K562 (cell line): ENCODE results near the gene GEMIN7. TPM values are rescaled to one million over a fixed set of nuclear protein-coding genes. Genes with fewer than 3 reads are reported as not detected.
A peak's percentile ranks its signal among the peaks of the same experiment; 100 is the strongest.

ENCODE experiments used
- ATAC-seq: fragments of 200-7000 bp; cut with Tn5 transposase; 3 replicates; pipeline ENCODE4 v1.9.1; 2020; ENCODE audit warnings: moderate library complexity
- BruUV-seq: library from RNA; stranded (reverse); fragments of 400-500 nt; replicated peaks from 2 replicates; lab custom pipeline; 2021; lab: Mats Ljungman, UMichigan
- CTCF ChIA-PET: fragments of 300-600 bp; formaldehyde crosslinking; extraction: SDS; loops from one replicate; lab custom pipeline; 2021; ENCODE audit warnings: low intra/inter-chr PET ratio; lab: Yijun Ruan, JAX
- POLR2A ChIA-PET: fragments of 300-600, 350-650 bp; sonication (Branson Sonifier 250); formaldehyde crosslinking; extraction: SDS; loops from one replicate; lab custom pipeline; 2021; ENCODE audit warnings: antibody characterized with exemption, inconsistent platforms; lab: Yijun Ruan, JAX
- DNase-seq, 4 experiments: peaks; one replicate each; pipeline versions ENCODE4 v3.0.0 to v3.0.0-alpha.2; 2011 to 2018; ENCODE audit warnings: low spot score in 3 of 4, mixed read lengths in 3 of 4; ENCODE audit errors: extremely low read depth in 1 of 4
- FAIRE-seq: peaks from 2 replicates; lab custom pipeline; 2011; peaks lifted over from hg19 to GRCh38; lab: Jason Lieb, UNC
- H2AFZ ChIP-seq: 2 replicates; pipeline ENCODE4 v1.6.0; 2011; ENCODE audit warnings: low read depth, low read length, control low read depth, inconsistent platforms
- H3K27ac ChIP-seq: fragments of 200-600 bp; 3 replicates; pipeline ENCODE4 v1.8.0; 2011; ENCODE audit warnings: low read depth, mild to moderate bottlenecking, control low read depth, inconsistent platforms, low read length, moderate library complexity, mixed read lengths; ENCODE audit errors: extremely low read depth
- H3K27me3 ChIP-seq, 2 experiments: fragments of 300-600 bp in 1 of 2; 2 replicates in 1 of 2; 3 replicates in 1 of 2; pipeline versions ENCODE4 v1.6.0 to v1.8.0; 2011; ENCODE audit warnings: inconsistent platforms in 2 of 2, low read length in 2 of 2, mild to moderate bottlenecking in 1 of 2, mixed read lengths in 1 of 2, moderate library complexity in 1 of 2; ENCODE audit not compliant: control insufficient read depth in 2 of 2, insufficient read depth in 2 of 2
- H3K36me3 ChIP-seq: fragments of 300-600 bp; 3 replicates; pipeline ENCODE4 v1.8.0; 2011; ENCODE audit warnings: mild to moderate bottlenecking, low read length, inconsistent platforms; ENCODE audit not compliant: control insufficient read depth, insufficient read depth
- H3K4me1 ChIP-seq, 2 experiments: fragments of 200-600 bp in 1 of 2; replicated peaks in 1 of 2; 2 replicates in 1 of 2; 3 replicates in 1 of 2; pipeline versions ENCODE4 v1.5.1 to v1.8.0; 2011; ENCODE audit warnings: inconsistent platforms in 2 of 2, low read length in 2 of 2, mild to moderate bottlenecking in 1 of 2, mixed read lengths in 1 of 2, moderate library complexity in 1 of 2; ENCODE audit not compliant: control insufficient read depth in 2 of 2, insufficient read depth in 2 of 2
- H3K4me2 ChIP-seq: 2 replicates; pipeline ENCODE4 v1.6.1; 2011; ENCODE audit warnings: low read length, control low read depth, inconsistent platforms, mixed read lengths; ENCODE audit not compliant: insufficient read depth
- H3K4me3 ChIP-seq: fragments of 200-600 bp; sonication (generic), shearing (Covaris generic); 2 replicates; pipeline ENCODE4 v1.5.1; 2016; ENCODE audit warnings: control low read depth, inconsistent platforms
- H3K79me2 ChIP-seq: fragments of 200-600 bp; 3 replicates; pipeline ENCODE4 v1.8.0; 2011; ENCODE audit warnings: low read length, inconsistent platforms; ENCODE audit not compliant: control insufficient read depth, insufficient read depth
- H3K9ac ChIP-seq, 2 experiments: 2 replicates each; pipeline versions ENCODE4 v1.6.0 to v1.6.1; 2011; ENCODE audit warnings: low read depth in 2 of 2, low read length in 2 of 2, control low read depth in 1 of 2, inconsistent platforms in 1 of 2, mild to moderate bottlenecking in 1 of 2, mixed read lengths in 1 of 2; ENCODE audit not compliant: insufficient read depth in 1 of 2
- H3K9me1 ChIP-seq: one replicate; pipeline ENCODE4 v1.6.0; 2011; ENCODE audit warnings: inconsistent platforms, mild to moderate bottlenecking, low read length, moderate library complexity; ENCODE audit not compliant: control insufficient read depth, insufficient read depth
- H3K9me3 ChIP-seq: replicated peaks from 2 replicates; pipeline ENCODE4 v1.5.1; 2011; ENCODE audit warnings: low read depth, low read length, inconsistent platforms; ENCODE audit not compliant: control insufficient read depth, insufficient read depth
- H4K20me1 ChIP-seq: replicated peaks from 2 replicates; pipeline ENCODE4 v1.6.1; 2011; ENCODE audit warnings: low read length, inconsistent platforms, mixed read lengths; ENCODE audit not compliant: control insufficient read depth, insufficient read depth
- FIP1L1 ChIP-seq: fragments of 200-400 bp; formaldehyde crosslinking; IDR thresholded peaks from 2 replicates; pipeline ENCODE4 v1.6.1; 2018; ENCODE audit warnings: mild to moderate bottlenecking, low read depth, low read length; ENCODE audit not compliant: poor library complexity, severe bottlenecking
- POLR2G ChIP-seq: fragments of 200-400 bp; formaldehyde crosslinking; IDR thresholded peaks from 2 replicates; pipeline ENCODE4 v1.6.1; 2017; ENCODE audit warnings: low read depth, mild to moderate bottlenecking, antibody characterized with exemption, low read length, moderate library complexity
- RBFOX2 ChIP-seq: fragments of 200-400 bp; formaldehyde crosslinking; IDR thresholded peaks from 2 replicates; pipeline ENCODE4 v1.6.1; 2017; ENCODE audit warnings: low read depth, mild to moderate bottlenecking, low read length, moderate library complexity
- SAFB2 ChIP-seq: fragments of 200-400 bp; formaldehyde crosslinking; IDR thresholded peaks from 2 replicates; pipeline ENCODE4 v1.6.1; 2018; ENCODE audit warnings: borderline replicate concordance, low read length, low read depth, moderate library complexity; ENCODE audit not compliant: severe bottlenecking
- ZNF75A ChIP-seq: fragments of 450-650 bp; formaldehyde crosslinking; IDR thresholded peaks from 2 replicates; pipeline ENCODE4 v1.4.0; 2020; ENCODE audit warnings: mild to moderate bottlenecking
- WGBS: fragments of 100-300 bp; shearing (Covaris generic); methylation state at CpG from one replicate; pipeline ENCODE4 v1.1.6; 2016; ENCODE audit warnings: low coverage, mixed read lengths; ENCODE audit not compliant: insufficient coverage; ENCODE audit errors: missing lambda C conversion rate; 5-methylcytosine and 5-hydroxymethylcytosine counted together
- in situ Hi-C: fragments of 300-500 bp; cut with MboI; formaldehyde crosslinking; loops from 4 replicates; pipeline ENCODE4 v1.15.0; 2018; ENCODE audit warnings: inconsistent platforms, mixed read lengths
- intact Hi-C: fragments of 100-400 bp; cut with micrococcal nuclease; formaldehyde crosslinking; loops from 2 replicates; pipeline ENCODE4 v1.14.2; 2022
- polyA plus RNA-seq, 8 experiments: library from polyadenylated mRNA; depleted of rRNA in 4 of 8; stranded (reverse) in 5 of 8; unstranded in 3 of 8; fragments of >200 nt; fragmentation: Nextera tagmentation in 2 of 8; fragmentation: Illumina TruSeq in 1 of 8; extraction: Ambion mirVana in 2 of 8; extraction: Trizol in 1 of 8; gene quantifications; 2 replicates each; pipeline versions ENCODE4 v1.2.1 to v1.2.3, GENCODE V29; 2011 to 2014; ENCODE audit warnings: inconsistent platforms in 1 of 8, missing spikeins in 1 of 8
- total RNA-seq, 7 experiments: library from RNA; depleted of rRNA in 6 of 7; stranded (reverse); fragments of >200 nt in 6 of 7; fragmentation: Illumina TruSeq in 2 of 7; extraction: Trizol in 2 of 7; gene quantifications; 2 replicates each; pipeline versions ENCODE4 v1.2.1 to v1.2.3, GENCODE V29; 2011 to 2021; ENCODE audit warnings: low replicate concordance in 1 of 7
- TF ChIP-seq, protein P1 (sequence below): sonication (generic); formaldehyde crosslinking; IDR thresholded peaks from 2 replicates; pipeline ENCODE4 v1.8.1; 2023; ENCODE audit warnings: mild to moderate bottlenecking, missing genetic modification reagents
- TF ChIP-seq, protein P2 (sequence below), 2 experiments: fragments of 150-350 bp in 1 of 2; IDR thresholded peaks; 2 replicates each; pipeline ENCODE4 v1.6.1; 2012 to 2016; ENCODE audit warnings: low read depth in 2 of 2, low read length in 2 of 2, mild to moderate bottlenecking in 1 of 2, moderate library complexity in 1 of 2

Gene GEMIN7
- total and polyA plus RNA-seq, 9 of the 15 experiments (the other 6 are each of a cell fraction or from before 2014, with no cell fraction given) = 23.1 to 124 (median 54.9) TPM

DNA sequence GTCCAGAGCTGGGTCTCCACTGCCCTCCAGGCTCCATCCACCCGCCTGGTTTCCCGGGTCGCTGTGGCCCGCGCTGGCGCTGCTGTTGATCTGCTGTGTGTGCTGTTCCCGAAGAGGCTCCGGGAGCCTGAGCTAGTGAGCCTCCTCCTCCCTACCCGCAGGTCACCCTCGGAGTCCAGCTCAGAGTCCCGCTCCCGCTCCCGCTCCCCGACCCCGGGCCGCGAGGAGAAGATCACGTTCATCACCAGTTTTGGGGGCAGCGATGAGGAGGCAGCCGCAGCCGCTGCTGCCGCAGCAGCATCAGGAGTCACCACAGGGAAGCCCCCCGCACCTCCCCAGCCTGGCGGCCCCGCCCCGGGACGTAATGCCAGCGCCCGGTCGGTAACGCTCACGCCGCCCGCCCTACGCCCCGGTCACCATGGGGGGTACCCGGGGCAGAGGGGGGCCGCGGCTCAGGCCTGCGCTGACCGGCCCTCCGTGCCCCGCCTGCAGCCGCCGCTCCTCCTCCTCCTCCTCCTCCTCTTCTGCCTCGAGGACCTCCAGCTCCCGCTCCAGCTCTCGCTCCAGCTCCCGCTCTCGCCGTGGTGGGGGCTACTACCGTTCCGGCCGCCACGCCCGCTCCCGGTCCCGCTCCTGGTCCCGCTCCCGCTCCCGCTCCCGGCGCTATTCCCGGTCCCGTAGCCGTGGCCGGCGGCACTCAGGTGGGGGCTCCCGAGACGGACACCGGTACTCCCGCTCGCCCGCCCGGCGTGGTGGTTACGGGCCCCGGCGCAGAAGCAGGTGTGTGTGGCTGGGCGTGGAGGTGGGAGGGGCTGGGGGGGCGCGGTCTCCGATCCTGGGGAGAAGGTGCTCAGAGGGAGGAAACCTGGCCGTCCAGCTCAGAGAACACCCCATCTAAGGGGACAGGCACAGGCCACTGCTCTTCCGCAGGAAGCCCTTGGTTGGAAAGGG, 14.9 kb upstream of the GEMIN7 start:
- TF ChIP-seq RBFOX2 (peak; percentile 20; the same call in 1 of the 2 replicates), ZNF75A (CRISPR knock-in tag) (no peak), SAFB2 (no peak), POLR2G (0 out of 2 replicates have a peak, but pooled peaks have one; percentile 26), FIP1L1 (peak; percentile 55)
- TF ChIP-seq, protein P1, sequence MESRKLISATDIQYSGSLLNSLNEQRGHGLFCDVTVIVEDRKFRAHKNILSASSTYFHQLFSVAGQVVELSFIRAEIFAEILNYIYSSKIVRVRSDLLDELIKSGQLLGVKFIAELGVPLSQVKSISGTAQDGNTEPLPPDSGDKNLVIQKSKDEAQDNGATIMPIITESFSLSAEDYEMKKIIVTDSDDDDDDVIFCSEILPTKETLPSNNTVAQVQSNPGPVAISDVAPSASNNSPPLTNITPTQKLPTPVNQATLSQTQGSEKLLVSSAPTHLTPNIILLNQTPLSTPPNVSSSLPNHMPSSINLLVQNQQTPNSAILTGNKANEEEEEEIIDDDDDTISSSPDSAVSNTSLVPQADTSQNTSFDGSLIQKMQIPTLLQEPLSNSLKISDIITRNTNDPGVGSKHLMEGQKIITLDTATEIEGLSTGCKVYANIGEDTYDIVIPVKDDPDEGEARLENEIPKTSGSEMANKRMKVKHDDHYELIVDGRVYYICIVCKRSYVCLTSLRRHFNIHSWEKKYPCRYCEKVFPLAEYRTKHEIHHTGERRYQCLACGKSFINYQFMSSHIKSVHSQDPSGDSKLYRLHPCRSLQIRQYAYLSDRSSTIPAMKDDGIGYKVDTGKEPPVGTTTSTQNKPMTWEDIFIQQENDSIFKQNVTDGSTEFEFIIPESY (CRISPR knock-in tag) = peak; percentile 4; the same call in 1 of the 2 replicates
- TF ChIP-seq, protein P2, sequence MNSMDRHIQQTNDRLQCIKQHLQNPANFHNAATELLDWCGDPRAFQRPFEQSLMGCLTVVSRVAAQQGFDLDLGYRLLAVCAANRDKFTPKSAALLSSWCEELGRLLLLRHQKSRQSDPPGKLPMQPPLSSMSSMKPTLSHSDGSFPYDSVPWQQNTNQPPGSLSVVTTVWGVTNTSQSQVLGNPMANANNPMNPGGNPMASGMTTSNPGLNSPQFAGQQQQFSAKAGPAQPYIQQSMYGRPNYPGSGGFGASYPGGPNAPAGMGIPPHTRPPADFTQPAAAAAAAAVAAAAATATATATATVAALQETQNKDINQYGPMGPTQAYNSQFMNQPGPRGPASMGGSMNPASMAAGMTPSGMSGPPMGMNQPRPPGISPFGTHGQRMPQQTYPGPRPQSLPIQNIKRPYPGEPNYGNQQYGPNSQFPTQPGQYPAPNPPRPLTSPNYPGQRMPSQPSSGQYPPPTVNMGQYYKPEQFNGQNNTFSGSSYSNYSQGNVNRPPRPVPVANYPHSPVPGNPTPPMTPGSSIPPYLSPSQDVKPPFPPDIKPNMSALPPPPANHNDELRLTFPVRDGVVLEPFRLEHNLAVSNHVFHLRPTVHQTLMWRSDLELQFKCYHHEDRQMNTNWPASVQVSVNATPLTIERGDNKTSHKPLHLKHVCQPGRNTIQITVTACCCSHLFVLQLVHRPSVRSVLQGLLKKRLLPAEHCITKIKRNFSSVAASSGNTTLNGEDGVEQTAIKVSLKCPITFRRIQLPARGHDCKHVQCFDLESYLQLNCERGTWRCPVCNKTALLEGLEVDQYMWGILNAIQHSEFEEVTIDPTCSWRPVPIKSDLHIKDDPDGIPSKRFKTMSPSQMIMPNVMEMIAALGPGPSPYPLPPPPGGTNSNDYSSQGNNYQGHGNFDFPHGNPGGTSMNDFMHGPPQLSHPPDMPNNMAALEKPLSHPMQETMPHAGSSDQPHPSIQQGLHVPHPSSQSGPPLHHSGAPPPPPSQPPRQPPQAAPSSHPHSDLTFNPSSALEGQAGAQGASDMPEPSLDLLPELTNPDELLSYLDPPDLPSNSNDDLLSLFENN (IDR thresholded peaks at IDR 0.05; ENCODE audit: low read depth in 2 of 2, low read length in 2 of 2) = no peak
- H3K9ac ChIP-seq = no peak overlapping the region; a peak in 1 of 4 replicates
- no peak overlapping the region for H2AFZ ChIP-seq
- DNase-seq = no peak
- in situ Hi-C loops (no loop called here), intact Hi-C loops (no loop called here)
- peaks cover 4% of the 10 kb centered on the region; the same call in 1 of the 3 replicates for H3K79me2 ChIP-seq
- ChIA-PET POLR2A (no interaction called here), CTCF (no interaction called here)
- H4K20me1 ChIP-seq = peaks cover 13% of the 10 kb centered on the region
- no peak overlapping the region for H3K4me2 ChIP-seq
- no peaks in the 10 kb centered on the region for H3K9me3 ChIP-seq
- peaks cover 78% of the 10 kb centered on the region for H3K36me3 ChIP-seq
- no peaks in the 10 kb centered on the region for H3K9me1 ChIP-seq
- H3K27me3 ChIP-seq = no peaks in the 10 kb centered on the region
- ATAC-seq = no peak
- WGBS = 97% methylated on average over 25 of the region's 85 CpGs
- peaks cover 0 to 15% of the 10 kb centered on the region in 2 experiments; a peak in 2 of 5 replicates for H3K4me1 ChIP-seq
- no peak overlapping the region for H3K4me3 ChIP-seq
- H3K27ac ChIP-seq = no peak overlapping the region
- no peak for FAIRE-seq
- no TSS peak for BruUV-seq
